Gastrocnemius medialis (tissue), 4 donors: ENCODE measurements around the gene SEC14L1. TPM values are rescaled to one million over a fixed set of nuclear protein-coding genes. Genes with fewer than 3 reads are reported as not detected.

Experiments
- ATAC-seq, 2 donors: fragments of 150-250 bp; one replicate each; pipeline ENCODE4 v1.9.1; 2016
- DNase-seq, 2 donors: peaks; one replicate each; pipeline ENCODE4 v3.0.0-alpha.2; 2019
- H3K27ac ChIP-seq, 4 donors: fragments of 200-600 bp; sonication (generic); 1 replicate in 1 of 4; 2 replicates in 3 of 4; pipeline ENCODE4 v1.5.1; 2016 to 2018; ENCODE audit warnings: mild to moderate bottlenecking in 2 of 4, moderate library complexity in 1 of 4
- H3K27me3 ChIP-seq, 3 donors: fragments of 200-600 bp; sonication (generic) in 2 of 3; 1 replicate in 1 of 3; 2 replicates in 2 of 3; pipeline versions ENCODE4 v1.5.1 to v1.6.0; 2016 to 2019; ENCODE audit warnings: mild to moderate bottlenecking in 1 of 3, moderate library complexity in 1 of 3
- H3K36me3 ChIP-seq, 2 donors: fragments of 200-600 bp; sonication (generic) in 1 of 2; one replicate each; pipeline ENCODE4 v1.5.1; 2017 to 2018
- H3K4me1 ChIP-seq, 2 donors: fragments of 200-600 bp; sonication (generic) in 1 of 2; one replicate each; pipeline ENCODE4 v1.5.1; 2016 to 2017; ENCODE audit warnings: mild to moderate bottlenecking in 2 of 2
- H3K4me3 ChIP-seq, 4 donors: fragments of 200-600 bp; sonication (generic) in 3 of 4; 1 replicate in 1 of 4; 2 replicates in 3 of 4; pipeline ENCODE4 v1.5.1; 2016 to 2019; ENCODE audit warnings: mild to moderate bottlenecking in 2 of 4
- H3K9me3 ChIP-seq, 3 donors: fragments of 200-600 bp; sonication (generic) in 2 of 3; 1 replicate in 1 of 3; 2 replicates in 2 of 3; pipeline ENCODE4 v1.5.1; 2016 to 2019
- POLR2A ChIP-seq, 2 donors: fragments of 450-650 bp; IDR thresholded peaks; one replicate each; pipeline ENCODE4 v1.6.1; 2017; ENCODE audit warnings: antibody characterized with exemption in 2 of 2, mild to moderate bottlenecking in 2 of 2, moderate library complexity in 2 of 2
- in situ Hi-C, 4 donors: fragments of 200-750 bp; cut with MboI; loops; one replicate each; pipeline versions ENCODE4 v1.15.0 to v1.8.0; 2017; ENCODE audit warnings: low sequenced_read_pairs in 4 of 4
- intact Hi-C: fragments of 100-400 bp; cut with DNase I; formaldehyde crosslinking; loops from one replicate; pipeline ENCODE4 v1.15.1; 2023; ENCODE audit warnings: low total_unique reads
- total RNA-seq, 4 donors: library from RNA; depleted of rRNA; stranded (reverse); fragments of >200 nt; gene quantifications; one replicate each; pipeline versions ENCODE4 v1.1.0 to v1.2.3, GENCODE V29; 2016
- TF ChIP-seq, protein P1 (sequence below), 5 experiments: fragments of 450-650 bp in 3 of 5; fragments of 200-600 bp in 2 of 5; sonication (generic) in 2 of 5; IDR thresholded peaks in 4 of 5; conservative IDR thresholded peaks in 1 of 5; 1 replicate in 4 of 5; 2 replicates in 1 of 5; pipeline ENCODE4 v1.5.1; 2016 to 2019; ENCODE audit warnings: antibody characterized with exemption in 5 of 5, mild to moderate bottlenecking in 3 of 5, moderate library complexity in 3 of 5

Gene SEC14L1
- total RNA-seq, 4 donors from 2014 or later, result 55.0 to 94.1 (median 73.7) TPM

- peaks cover 33 to 54% of the 10 kb centered on the region in 2 donors for H3K4me1 ChIP-seq
- DNase-seq (peak; percentile 41 to 55), ATAC-seq (peak; percentile 61 to 68)
Observed at GRCh38 chr17:77120868-77121267, 19.9 kb upstream of the SEC14L1 start.

GRCh38 chr17:77124192-77124889 is 16.4 kb upstream of the SEC14L1 start:
- peak in 1 of 2 donors; percentile 33 for DNase-seq
- peaks cover 43 to 61% of the 10 kb centered on the region in 2 donors for H3K4me1 ChIP-seq
- intact Hi-C loops (no loop called here), in situ Hi-C loops (no loop called here)
- no peak overlapping the region for H3K4me3 ChIP-seq
- peak overlapping the region; percentile 82 to 92 (median 86) for H3K27ac ChIP-seq
- H3K9me3 ChIP-seq, result no peaks in the 10 kb centered on the region
- ATAC-seq, result peak; percentile 13 to 47
- no peaks in the 10 kb centered on the region for H3K27me3 ChIP-seq
- H3K36me3 ChIP-seq, result no peaks in the 10 kb centered on the region
- TF ChIP-seq, protein P1, sequence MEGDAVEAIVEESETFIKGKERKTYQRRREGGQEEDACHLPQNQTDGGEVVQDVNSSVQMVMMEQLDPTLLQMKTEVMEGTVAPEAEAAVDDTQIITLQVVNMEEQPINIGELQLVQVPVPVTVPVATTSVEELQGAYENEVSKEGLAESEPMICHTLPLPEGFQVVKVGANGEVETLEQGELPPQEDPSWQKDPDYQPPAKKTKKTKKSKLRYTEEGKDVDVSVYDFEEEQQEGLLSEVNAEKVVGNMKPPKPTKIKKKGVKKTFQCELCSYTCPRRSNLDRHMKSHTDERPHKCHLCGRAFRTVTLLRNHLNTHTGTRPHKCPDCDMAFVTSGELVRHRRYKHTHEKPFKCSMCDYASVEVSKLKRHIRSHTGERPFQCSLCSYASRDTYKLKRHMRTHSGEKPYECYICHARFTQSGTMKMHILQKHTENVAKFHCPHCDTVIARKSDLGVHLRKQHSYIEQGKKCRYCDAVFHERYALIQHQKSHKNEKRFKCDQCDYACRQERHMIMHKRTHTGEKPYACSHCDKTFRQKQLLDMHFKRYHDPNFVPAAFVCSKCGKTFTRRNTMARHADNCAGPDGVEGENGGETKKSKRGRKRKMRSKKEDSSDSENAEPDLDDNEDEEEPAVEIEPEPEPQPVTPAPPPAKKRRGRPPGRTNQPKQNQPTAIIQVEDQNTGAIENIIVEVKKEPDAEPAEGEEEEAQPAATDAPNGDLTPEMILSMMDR (IDR thresholded peaks at IDR 0.05 in 4 of 5, conservative IDR thresholded peaks at IDR 0.05 in 1 of 5), result no peak
- peak; percentile 38 to 57 for TF ChIP-seq POLR2A (IDR thresholded peaks at IDR 0.05)

More at GRCh38 chr17:77120868-77121267, 19.9 kb upstream of the SEC14L1 start:
- Histone ChIP-seq H3K27me3 (no peaks in the 10 kb centered on the region), H3K9me3 (no peaks in the 10 kb centered on the region), H3K4me3 (no peak overlapping the region), H3K36me3 (no peaks in the 10 kb centered on the region), H3K27ac (peak overlapping the region; percentile 82 to 92 (median 86))
- intact Hi-C loops (no loop called here), in situ Hi-C loops (no loop called here)
- no peak for TF ChIP-seq POLR2A (IDR thresholded peaks at IDR 0.05)
- TF ChIP-seq, protein P1 (IDR thresholded peaks at IDR 0.05 in 4 of 5, conservative IDR thresholded peaks at IDR 0.05 in 1 of 5), result no peak

DNA sequence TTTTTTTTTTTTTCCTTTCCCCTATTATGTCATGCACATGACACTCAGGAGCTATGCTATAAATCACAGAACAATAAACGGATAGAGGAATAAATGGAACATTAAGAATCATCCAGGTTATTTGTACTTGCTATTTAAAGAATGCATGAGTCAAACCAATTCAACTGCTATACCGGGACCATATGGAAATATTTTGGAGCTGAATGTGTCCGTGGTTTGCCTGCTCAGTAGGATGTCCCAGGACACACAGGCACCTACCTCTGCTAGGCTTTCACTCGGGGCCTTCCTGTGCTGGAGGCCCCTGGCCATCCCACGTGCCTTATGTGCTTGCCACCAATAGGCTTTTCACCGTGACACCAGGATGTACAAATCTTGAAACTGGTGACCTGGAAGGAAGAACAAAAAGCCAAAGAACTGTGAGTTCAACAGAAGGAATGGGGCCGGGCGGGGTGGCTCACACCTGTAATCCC is 15.3 kb upstream of the SEC14L1 start:
- peak overlapping the region; percentile 80 to 92 (median 86) for H3K27ac ChIP-seq

GRCh38 chr17:77126519-77126918 is 14.2 kb upstream of the SEC14L1 start:
- DNase-seq (no peak), ATAC-seq (no peak)
- no peaks in the 10 kb centered on the region for H3K9me3 ChIP-seq
- TF ChIP-seq POLR2A (IDR thresholded peaks at IDR 0.05), result no peak
- TF ChIP-seq, protein P1 (IDR thresholded peaks at IDR 0.05 in 4 of 5, conservative IDR thresholded peaks at IDR 0.05 in 1 of 5), result no peak
- in situ Hi-C loops (no loop called here), intact Hi-C loops (no loop called here)
- peak overlapping the region in 1 of 4 donors; percentile 0 for H3K4me3 ChIP-seq
- no peaks in the 10 kb centered on the region for H3K36me3 ChIP-seq
- peak overlapping the region; percentile 80 to 92 (median 86) for H3K27ac ChIP-seq
- H3K4me1 ChIP-seq, result peaks cover 48 to 70% of the 10 kb centered on the region in 2 donors
- H3K27me3 ChIP-seq, result no peaks in the 10 kb centered on the region

More for the DNA sequence above, 15.3 kb upstream of the SEC14L1 start:
- no peaks in the 10 kb centered on the region for H3K36me3 ChIP-seq
- TF ChIP-seq, protein P1 (IDR thresholded peaks at IDR 0.05 in 4 of 5, conservative IDR thresholded peaks at IDR 0.05 in 1 of 5), result no peak
- peak in 1 of 2 donors; percentile 15 for TF ChIP-seq POLR2A (IDR thresholded peaks at IDR 0.05)
- H3K4me1 ChIP-seq, result peaks cover 54 to 70% of the 10 kb centered on the region in 2 donors
- H3K27me3 ChIP-seq, result no peaks in the 10 kb centered on the region
- H3K4me3 ChIP-seq, result no peak overlapping the region
- no peaks in the 10 kb centered on the region for H3K9me3 ChIP-seq
- in situ Hi-C loops (no loop called here), intact Hi-C loops (no loop called here)
- DNase-seq (no peak), ATAC-seq (no peak)
